Activated B cell treated with CpG ODN at 0.5 μM for 24 hours (primary cell): ENCODE data around the gene TTYH1. TPM values are rescaled to one million over a fixed set of nuclear protein-coding genes. Genes with fewer than 3 reads are reported as not detected.

ENCODE experiments used
- ATAC-seq: fragments of 200-7000 bp; cut with Tn5 transposase; one replicate; pipeline ENCODE4 v1.10.0; 2021; ENCODE audit warnings: low read depth, mild to moderate bottlenecking, moderate library complexity
- CTCF ChIA-PET: fragments of 350-600 bp; sonication (Branson Sonifier 250); formaldehyde crosslinking; loops from one replicate; lab custom pipeline; 2021; ENCODE audit warnings: antibody characterized with exemption; lab: Charles Lee
- POLR2A ChIA-PET: fragments of 350-600 bp; sonication (Branson Sonifier 250); formaldehyde crosslinking; loops from one replicate; lab custom pipeline; 2021; ENCODE audit warnings: antibody characterized with exemption; lab: Charles Lee
- DNase-seq: peaks from one replicate; pipeline ENCODE4 v3.0.0; 2022
- H3K27ac Mint-ChIP-seq: one replicate; pipeline ENCODE4 v1.8.0; 2020; ENCODE audit warnings: mixed read lengths
- H3K27me3 Mint-ChIP-seq: one replicate; pipeline ENCODE4 v1.8.0; 2021; ENCODE audit warnings: mixed read lengths
- H3K36me3 Mint-ChIP-seq: one replicate; pipeline ENCODE4 v1.8.0; 2021; ENCODE audit warnings: low read depth, mixed read lengths
- H3K4me1 Mint-ChIP-seq: one replicate; pipeline ENCODE4 v1.8.0; 2021; ENCODE audit warnings: mixed read lengths
- H3K4me3 Mint-ChIP-seq: one replicate; pipeline ENCODE4 v1.8.0; 2020; ENCODE audit warnings: mild to moderate bottlenecking, mixed read lengths
- H3K9me3 Mint-ChIP-seq: one replicate; pipeline ENCODE4 v1.8.0; 2020; ENCODE audit warnings: mixed read lengths
- intact Hi-C: fragments of 100-400 bp; cut with micrococcal nuclease; formaldehyde crosslinking; loops from one replicate; pipeline ENCODE4 v1.15.1; 2024
- total RNA-seq: library from RNA; stranded (reverse); gene quantifications from 2 replicates; pipeline ENCODE4 v1.2.3, GENCODE V29; 2022
- TF ChIP-seq, protein P1 (sequence below): fragments of 200-600 bp; IDR thresholded peaks from one replicate; pipeline ENCODE4 v1.8.0; 2022; ENCODE audit warnings: antibody characterized with exemption, mild to moderate bottlenecking

Gene TTYH1
- total RNA-seq, 1 donor from 2014 or later, result not detected

DNA sequence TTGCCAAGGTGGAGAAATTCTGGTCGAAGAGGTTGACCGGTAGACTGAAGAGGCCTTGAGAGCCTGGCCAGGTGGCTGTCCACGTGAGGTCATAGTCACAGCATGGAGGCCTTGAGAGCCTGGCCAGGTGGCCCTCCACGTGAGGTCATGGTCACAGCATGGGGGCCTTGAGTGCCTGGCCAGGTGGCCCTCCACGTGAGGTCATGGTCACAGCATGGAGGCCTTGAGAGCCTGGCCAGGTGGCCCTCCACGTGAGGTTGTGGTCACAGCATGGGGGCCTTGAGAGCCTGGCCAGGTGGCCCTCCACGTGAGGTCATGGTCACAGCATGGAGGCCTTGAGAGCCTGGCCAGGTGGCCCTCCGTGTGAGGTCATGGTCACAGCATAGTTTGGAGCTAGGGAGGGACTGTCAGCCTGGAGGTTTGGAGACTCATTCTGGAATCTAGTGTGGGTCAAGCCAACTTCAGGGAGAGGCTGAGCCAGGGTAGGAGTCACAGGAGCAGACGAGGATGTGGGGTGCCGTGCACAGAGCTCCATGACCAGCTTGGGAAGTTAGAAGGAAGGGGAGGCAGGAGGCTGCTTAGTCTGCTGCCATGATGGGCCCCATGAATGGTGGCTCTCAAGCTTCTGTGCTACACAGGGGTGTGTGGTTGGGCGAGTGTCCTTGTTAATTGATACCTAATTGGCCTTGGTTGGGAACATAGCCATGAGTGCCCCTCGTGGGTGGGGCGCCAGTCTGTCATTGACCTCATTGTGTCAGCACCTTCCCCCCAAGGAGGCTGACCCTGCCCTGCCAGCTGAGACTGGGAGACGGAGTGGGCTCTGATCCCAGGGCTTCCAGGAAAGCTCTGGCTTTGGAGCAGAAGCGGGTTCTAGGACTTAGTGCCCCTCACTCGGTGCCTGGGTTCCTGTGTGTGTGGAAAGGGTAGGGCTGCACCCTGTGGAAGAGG lies 44.3 kb downstream of the TTYH1 start:
- Mint-ChIP-seq H3K4me3 (no peak overlapping the region), H3K27ac (no peak overlapping the region), H3K36me3 (peaks cover 78% of the 10 kb centered on the region), H3K27me3 (no peaks in the 10 kb centered on the region), H3K9me3 (no peaks in the 10 kb centered on the region), H3K4me1 (peaks cover 26% of the 10 kb centered on the region)
- intact Hi-C loops, result loop anchor here (5.0 to 10.0 kb wide), 3 partner anchors 158 to 1185 kb away; partner anchors contain the start of genes CCDC106, PPP6R1, ZNF580 and ZNF581
- DNase-seq, result no peak
- ATAC-seq, result no peak
- ChIA-PET POLR2A (interaction anchor here (0.7 to 1.7 kb wide), 4 partner anchors 9 to 1044 kb away, joined by 3 to 10 read pairs (median 4); partner anchors contain the start of gene LENG8), CTCF (no interaction called here)
- TF ChIP-seq, protein P1, sequence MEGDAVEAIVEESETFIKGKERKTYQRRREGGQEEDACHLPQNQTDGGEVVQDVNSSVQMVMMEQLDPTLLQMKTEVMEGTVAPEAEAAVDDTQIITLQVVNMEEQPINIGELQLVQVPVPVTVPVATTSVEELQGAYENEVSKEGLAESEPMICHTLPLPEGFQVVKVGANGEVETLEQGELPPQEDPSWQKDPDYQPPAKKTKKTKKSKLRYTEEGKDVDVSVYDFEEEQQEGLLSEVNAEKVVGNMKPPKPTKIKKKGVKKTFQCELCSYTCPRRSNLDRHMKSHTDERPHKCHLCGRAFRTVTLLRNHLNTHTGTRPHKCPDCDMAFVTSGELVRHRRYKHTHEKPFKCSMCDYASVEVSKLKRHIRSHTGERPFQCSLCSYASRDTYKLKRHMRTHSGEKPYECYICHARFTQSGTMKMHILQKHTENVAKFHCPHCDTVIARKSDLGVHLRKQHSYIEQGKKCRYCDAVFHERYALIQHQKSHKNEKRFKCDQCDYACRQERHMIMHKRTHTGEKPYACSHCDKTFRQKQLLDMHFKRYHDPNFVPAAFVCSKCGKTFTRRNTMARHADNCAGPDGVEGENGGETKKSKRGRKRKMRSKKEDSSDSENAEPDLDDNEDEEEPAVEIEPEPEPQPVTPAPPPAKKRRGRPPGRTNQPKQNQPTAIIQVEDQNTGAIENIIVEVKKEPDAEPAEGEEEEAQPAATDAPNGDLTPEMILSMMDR, result no peak

DNA sequence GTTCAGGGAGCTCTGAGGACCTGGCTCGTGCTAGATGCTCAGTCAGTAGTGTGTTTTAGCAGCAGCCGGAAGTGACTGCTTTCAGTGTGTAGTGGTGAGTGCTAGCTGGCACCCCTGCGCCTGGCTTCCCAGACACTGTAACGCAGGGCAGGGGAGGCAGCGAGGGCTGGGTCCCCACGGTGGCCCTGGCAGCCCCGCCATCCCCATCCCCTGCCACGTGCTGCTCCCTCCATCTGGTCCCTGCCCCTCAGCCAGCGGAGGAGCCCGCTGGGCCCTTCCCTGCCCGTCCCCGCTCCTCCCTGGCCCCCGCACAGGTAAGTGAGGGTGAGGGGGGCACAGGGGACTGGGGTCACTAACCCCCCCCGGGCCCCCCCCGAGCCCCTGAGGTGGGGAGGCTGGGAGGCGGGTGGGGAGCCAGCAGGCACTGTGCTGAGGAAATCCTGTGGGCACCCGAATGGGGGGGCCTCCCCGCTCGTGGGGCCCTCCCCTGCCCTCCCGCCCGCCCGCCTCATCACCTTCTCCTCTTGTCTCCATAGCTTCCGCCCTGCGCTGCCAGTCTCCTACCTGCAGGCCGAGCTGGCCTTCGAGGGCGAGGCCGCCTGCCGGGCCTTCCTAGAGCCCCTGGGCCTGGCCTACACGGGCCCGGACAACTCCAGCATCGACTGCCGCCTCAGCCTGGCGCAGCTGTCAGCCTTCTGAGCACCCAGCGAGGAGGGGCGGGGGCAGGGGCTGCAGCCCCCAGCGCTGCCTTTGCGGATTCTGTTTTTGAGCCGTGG lies 45.2 kb downstream of the TTYH1 start:
- H3K27me3 Mint-ChIP-seq, result no peaks in the 10 kb centered on the region
- DNase-seq (no peak), ATAC-seq (no peak)
- intact Hi-C loops, result loop anchor here (5.0 to 10.0 kb wide), 3 partner anchors 157 to 1184 kb away; partner anchors contain the start of genes CCDC106, PPP6R1, ZNF580 and ZNF581
- H3K9me3 Mint-ChIP-seq, result no peaks in the 10 kb centered on the region
- peaks cover 69% of the 10 kb centered on the region for H3K36me3 Mint-ChIP-seq
- POLR2A ChIA-PET, result interaction anchor here (1.2 to 3.4 kb wide), 3 partner anchors 10 to 12 kb away, joined by 4 to 78 read pairs (median 10); partner anchors contain the start of gene LENG8
- H3K4me1 Mint-ChIP-seq, result peaks cover 28% of the 10 kb centered on the region
- TF ChIP-seq, protein P1, result no peak
- H3K4me3 Mint-ChIP-seq, result no peak overlapping the region
- CTCF ChIA-PET, result no interaction called here
- H3K27ac Mint-ChIP-seq, result no peak overlapping the region

DNA sequence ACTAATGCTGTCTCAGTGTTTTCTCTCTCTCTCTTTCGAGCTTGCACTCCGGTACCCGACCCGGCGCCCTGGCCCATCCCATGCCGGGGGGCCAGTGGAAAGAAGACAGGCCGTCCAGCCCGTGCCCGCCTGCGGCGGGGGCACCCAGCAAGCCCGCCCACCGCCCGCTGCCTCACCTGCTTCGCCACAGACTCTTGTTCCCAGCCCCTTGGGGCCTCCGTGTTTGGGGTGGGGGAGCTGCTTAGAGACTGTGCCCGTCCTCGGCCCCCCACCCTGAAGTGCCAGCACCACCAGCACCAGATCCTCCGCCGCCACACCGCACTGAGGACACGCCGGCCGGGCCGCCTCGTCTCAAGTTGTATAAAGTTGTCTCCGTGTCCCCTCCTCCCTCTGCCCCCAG lies 45.9 kb downstream of the TTYH1 start:
- ChIA-PET POLR2A (interaction anchor here (3.4 kb wide), 1 partner anchor 13 kb away, joined by 78 read pairs; the partner anchor contains the start of gene LENG8), CTCF (no interaction called here)
- DNase-seq (no peak), ATAC-seq (no peak)
- Mint-ChIP-seq H3K4me3 (no peak overlapping the region), H3K4me1 (peaks cover 28% of the 10 kb centered on the region), H3K36me3 (peaks cover 63% of the 10 kb centered on the region), H3K27ac (peak overlapping the region; percentile 11), H3K27me3 (no peaks in the 10 kb centered on the region), H3K9me3 (no peaks in the 10 kb centered on the region)
- TF ChIP-seq, protein P1, result no peak
- intact Hi-C loops, result loop anchor here (5.0 to 10.0 kb wide), 3 partner anchors 156 to 1184 kb away; partner anchors contain the start of genes CCDC106, PPP6R1, ZNF580 and ZNF581

DNA sequence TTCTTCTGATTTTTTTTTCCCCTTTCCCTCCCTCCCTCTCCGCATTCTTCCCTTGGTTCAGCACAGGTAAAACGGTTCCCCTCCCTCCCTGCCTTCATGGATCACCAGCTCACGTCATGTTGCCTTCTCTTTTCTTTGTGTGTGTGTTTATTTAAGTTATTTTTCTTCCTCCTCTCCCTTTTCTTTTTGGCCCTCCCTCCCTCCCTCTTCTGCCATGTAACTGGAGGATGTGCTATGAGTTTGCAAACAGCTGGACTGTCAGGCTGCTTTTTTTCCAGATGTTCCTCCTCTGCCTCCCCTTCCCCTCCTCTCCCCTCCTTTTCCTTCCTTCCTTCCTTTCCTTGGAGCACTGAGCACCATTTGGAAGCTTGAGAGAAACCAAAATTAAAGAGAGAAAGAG lies 46.3 kb downstream of the TTYH1 start:
- ATAC-seq (no peak), DNase-seq (no peak)
- intact Hi-C loops, result loop anchor here (5.0 to 10.0 kb wide), 3 partner anchors 156 to 1183 kb away; partner anchors contain the start of genes CCDC106, PPP6R1, ZNF580 and ZNF581
- TF ChIP-seq, protein P1, result no peak
- peaks cover 59% of the 10 kb centered on the region for H3K36me3 Mint-ChIP-seq
- ChIA-PET POLR2A (interaction anchor here (0.7 to 3.4 kb wide), 5 partner anchors 10 to 155 kb away, joined by 3 to 78 read pairs (median 4); partner anchors contain the start of gene LENG8), CTCF (no interaction called here)
- no peak overlapping the region for H3K4me3 Mint-ChIP-seq
- H3K27ac Mint-ChIP-seq, result peak overlapping the region; percentile 11
- H3K4me1 Mint-ChIP-seq, result peaks cover 31% of the 10 kb centered on the region
- no peaks in the 10 kb centered on the region for H3K27me3 Mint-ChIP-seq
- no peaks in the 10 kb centered on the region for H3K9me3 Mint-ChIP-seq
